NCI-H2196 treated with DMSO at 0.1 percent for 48 hours (cell line): Measurements from ENCODE around the gene RAD51B.
"Not testable (repeated sequence)": the region's sequence is repeated elsewhere in the genome, so short reads cannot be mapped to it uniquely, and the experiment has no call there.

Experiments used
- DNase-seq: peaks from one replicate; lab custom pipeline; 2025; ENCODE audit not compliant: unreplicated experiment; lab: John Stamatoyannopoulos, UW

RAD51B gene

DNA sequence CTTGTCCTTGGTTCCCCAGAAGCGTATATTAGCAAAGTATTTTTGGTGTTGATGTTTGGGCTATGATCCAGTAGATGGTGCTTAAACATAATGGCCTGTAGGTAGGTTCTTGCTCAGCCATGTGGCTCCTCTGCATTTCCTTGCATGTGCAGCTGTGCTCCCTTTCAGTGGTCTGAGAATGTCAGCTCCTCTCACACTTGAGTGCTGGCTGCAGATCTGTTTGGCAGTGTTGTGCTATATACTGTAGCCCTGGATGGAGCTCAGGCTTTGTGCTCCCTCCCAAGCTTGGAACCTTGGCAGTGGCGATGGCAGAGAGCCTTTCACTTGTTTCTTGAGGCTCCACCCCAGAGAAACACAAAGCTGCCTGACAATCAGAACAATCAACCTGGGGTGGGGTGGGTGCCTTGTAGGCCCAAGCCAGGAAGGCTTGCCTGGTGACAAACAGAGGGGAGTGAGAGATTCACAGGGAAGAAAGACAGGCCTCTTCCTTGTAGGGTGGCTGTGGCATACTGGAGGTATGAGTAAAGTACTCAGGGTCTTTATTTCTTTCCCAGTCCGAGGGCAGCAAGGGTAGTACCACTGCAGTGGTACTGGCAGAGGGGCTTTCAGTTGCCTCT is 255.3 kb downstream of the RAD51B start:
- no peak for DNase-seq

DNA sequence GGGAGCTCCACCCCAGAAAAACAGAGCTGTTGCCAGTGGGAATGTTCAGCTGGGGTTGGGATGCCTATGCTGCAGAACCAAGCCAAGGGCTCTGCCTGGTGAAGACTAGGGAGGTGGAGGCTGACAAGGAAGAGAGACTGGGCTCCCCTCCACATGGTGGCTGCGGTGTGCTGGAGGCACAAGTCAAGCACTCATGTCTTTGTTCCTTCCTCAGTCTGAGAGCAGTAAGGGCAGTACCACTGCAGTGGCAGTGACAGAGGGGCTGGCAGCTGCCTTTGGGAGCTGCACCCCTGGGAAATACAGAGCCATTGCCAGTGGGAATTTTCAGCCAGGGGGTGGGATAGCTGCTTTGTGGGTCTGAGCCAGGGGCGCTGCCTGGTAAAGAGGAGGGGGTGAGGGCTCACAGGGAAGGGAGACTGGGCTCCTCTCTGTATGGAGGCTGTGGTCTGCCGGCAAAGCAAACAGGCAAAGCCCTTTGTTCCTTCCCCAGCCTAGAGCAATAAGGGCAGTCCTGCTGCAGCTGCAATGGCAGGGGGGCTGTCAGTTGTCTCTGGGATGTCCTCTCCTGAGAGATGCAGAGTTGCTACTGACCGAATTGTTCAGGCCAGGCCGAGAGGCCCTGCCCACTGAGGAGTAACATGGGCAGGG is 255.9 kb downstream of the RAD51B start:
- no peak for DNase-seq

DNA sequence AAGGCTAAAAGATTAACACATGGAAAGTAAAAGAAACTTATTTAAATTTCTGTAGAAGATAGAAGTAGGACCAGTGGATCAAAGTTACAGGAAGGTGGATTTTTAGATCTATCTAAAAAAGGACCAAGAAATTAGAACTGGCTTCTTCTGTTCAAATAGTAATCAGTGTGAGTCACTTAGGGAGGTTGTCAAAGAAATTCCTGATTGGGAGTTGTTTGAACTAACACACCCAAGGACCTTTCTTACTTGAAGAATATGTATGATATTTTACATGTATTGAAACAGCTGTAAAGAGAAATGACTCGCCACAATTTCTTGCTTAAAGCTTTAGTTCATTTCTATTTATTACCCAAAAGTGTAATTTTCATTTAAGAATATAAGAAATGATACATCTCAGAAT is 256.9 kb downstream of the RAD51B start:
- no peak for DNase-seq

DNA sequence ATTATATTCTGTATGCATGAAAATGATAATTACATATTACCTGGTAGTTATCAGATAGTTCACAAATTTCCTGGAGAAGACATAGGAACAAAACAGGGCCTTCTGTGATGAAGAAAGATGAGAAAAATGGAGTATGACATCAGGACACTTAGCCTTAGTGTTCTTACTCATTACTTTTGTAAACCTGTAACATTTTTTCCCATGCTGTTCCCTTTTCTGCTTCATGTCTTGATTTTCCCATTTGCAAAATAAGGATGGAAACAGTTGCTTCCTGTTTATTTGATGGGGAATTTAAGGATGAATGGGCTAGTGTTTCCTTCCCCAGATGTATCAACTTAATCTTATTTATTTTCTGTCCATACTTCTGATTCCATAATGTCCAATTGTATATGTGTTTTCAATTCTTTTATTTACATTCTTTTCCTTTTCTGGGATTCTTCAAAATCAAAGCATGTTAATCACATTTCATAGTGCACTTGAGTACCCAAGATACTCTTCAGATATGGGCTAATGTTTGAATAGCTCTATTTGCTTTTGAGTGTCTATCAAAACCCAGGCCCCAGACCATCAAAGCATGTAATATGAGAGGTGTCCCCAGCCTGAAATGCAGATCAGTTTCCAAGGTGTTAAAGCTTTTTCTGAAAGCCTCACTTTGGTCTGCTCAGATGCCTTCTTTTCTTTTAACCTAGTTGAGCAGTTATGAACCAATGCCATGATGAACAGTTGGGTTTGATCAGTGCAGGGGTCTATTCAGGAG is 260.5 kb downstream of the RAD51B start:
- no peak for DNase-seq

DNA sequence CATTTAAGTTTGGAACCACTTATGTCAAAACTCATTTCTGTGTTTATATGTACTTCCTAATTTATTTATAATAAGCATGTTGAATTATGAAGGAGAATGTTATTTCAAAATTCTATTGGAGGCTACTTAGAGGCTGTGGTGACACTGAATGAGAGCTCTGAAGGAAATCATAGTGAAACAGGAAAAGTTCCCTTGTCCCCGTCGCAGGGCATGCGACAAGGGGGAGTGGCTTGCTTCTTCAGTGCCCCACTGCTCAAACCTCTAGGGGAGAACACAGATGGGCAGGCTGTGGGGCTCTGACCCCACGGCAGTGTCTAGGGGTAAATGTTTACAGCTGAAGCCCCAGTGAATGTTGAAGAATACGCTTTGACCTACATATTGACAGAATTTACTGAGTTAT is 261.9 kb downstream of the RAD51B start:
- DNase-seq: no peak

DNA sequence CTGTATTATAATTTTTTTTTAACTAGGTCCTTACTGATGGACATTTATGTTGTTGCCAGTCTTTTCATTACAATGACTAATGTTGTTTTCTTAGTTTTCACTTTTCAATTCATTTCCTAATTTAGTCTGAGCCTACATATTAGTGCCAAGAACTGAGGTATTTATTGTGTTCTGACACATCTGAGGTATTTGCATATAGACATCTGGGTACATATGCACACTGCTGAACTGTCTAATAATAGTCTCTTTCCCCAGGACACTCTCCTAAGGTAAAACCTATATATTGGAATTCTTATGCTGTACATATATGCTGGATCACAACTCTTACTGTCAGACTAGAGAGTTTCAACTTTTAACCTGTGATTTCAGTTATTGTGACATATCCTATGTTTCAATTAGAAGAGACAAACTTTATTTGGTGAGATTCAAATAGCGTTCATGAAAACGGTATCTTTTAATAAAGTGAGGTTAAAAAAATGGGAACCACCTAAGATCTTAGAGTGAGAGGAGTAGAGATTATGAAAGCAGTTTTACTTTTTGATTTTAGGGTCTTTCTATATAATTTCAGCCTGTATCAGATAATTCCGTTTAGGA is 263.2 kb downstream of the RAD51B start:
- no peak for DNase-seq

DNA sequence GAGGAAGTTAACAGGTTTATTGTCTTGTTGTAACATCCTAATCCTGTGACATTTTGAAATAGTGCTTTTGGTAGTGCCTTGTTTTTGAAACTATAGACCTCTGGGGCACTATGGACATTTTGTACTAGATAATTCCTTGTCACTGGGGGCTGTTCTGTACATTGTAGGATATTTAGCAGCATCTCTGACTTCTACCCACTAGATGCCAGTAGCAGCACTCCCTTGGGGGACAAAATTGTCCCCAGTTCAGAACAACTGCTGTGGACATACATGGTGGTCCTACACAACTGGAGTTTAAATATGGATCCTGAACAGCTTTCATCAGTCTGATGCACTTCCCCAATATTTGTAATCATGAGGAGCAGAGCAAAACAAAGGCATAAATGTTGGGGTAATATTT is 264.7 kb downstream of the RAD51B start:
- no peak for DNase-seq

DNA sequence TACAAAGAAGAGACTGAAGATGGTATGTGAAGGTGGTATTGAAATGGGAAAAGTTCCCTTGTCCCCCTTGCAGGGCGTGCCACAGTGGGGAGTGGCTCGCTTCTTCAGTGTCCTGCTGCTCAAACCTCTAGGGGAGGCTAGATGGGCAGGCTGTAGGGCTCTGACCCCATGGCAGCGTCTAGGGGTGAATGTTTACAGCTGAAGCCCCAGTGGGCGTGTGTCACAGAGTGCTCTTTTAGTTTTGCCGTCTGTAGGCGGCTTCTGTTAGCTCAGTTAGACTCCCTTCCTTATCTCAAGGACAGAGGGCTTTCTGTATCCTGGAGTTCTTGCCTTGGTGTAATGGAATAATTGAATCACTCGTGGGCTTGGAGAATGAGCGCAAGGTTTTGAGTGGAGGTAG is 266.2 kb downstream of the RAD51B start:
- no peak for DNase-seq

DNA sequence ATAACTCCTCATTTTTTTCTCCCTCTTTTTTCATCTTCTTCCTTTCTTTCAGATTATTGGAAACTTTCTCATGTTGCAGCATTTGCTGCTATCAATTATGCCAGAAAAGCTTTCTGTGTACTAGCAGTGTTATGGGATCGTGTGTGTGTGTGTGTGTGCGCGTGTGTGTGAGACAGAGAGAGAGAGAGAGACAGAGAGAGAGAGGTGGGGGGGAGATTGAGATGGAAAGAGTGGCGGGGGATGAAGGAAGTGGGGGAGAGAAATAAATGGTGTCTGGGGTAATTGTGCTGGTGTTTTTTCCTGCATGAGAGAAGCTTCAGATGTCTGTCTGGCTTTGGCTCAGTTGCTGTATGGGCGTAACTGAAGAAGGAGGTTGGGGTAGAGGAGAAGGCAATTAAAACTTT is 268.9 kb downstream of the RAD51B start:
- peak; percentile 36 for DNase-seq

DNA sequence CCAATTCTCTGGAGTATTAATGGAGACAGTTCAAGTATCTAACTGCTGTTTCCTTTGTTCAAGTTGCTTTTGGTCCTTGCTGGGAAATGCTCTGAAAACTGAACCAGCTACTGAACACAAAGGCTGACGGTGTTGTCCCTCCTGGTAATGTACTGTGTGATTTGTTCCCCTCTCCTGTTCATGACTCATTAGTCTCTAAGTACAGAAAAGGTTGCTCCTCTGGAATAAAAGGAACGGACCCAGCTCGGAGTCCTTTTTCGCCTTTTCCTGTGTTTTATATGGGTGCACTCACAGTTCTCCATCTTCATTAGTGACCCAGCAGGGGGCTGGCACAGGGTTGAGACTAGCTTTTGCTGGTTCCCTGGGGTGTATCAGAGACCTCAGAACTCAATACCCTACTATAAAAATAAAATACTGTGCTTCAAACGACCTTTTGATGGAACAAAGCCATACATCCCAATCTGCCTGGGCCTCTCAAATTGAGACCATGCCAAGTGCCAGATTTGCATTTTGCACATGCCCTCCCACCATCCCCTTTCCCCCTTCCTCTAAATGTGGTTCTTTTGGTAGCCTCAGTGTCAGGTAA is 269.7 kb downstream of the RAD51B start:
- DNase-seq: peak; percentile 87

DNA sequence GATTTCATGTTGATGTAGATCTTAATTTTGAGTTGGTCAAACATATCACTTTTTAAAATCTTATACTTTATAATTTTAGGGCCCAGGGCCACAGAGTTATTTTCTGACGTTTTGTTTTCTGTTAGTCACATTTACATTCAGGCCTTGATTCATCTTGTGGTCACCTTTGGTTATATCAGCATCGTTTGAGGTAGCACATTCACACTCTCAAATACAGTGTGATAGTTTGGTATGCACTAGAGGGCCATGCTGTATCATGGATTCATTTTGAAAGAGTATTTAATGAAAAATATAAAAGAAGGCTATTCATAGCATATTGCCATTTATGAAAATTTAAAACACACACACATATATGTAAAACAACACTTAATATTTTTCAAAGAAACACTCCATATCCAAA is 274.6 kb downstream of the RAD51B start:
- DNase-seq: no peak

DNA sequence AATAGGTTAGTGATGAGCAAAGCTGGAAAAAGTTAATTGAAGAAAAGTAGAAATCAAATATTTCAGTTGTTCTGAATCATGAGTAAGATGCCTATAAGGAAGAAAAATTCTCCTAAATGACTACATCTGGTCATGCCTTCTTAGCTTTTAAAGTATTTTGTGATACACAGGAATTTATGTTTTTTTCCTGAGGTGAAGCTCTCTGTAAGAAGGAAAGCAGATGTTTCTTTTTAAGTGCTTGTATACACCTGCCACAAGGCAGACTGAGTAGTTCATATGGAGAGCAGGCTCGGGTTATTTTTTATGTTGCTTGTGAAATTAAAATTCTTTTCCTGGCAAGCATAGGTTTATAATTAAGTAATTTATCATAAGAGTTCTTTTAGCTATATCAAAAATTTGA is 275.2 kb downstream of the RAD51B start:
- DNase-seq: no peak

DNA sequence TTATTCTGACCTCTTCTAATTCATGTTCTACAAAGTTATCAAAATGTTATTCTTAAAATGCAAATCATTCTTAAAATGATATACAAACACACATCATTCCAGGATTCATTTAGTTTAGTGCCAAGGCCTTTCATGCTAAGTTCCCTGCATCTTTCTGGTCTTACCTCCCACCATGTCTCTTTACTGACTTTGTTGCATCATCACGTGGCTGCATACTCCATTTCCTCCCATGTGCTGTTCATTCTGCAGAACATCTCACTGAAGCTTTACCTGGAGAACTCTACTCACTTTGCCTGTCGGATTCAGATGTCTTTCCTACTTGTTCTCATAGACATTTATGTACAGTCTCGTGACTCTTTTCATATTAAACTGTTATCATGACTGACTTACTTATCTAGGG is 278.1 kb downstream of the RAD51B start:
- no peak for DNase-seq

DNA sequence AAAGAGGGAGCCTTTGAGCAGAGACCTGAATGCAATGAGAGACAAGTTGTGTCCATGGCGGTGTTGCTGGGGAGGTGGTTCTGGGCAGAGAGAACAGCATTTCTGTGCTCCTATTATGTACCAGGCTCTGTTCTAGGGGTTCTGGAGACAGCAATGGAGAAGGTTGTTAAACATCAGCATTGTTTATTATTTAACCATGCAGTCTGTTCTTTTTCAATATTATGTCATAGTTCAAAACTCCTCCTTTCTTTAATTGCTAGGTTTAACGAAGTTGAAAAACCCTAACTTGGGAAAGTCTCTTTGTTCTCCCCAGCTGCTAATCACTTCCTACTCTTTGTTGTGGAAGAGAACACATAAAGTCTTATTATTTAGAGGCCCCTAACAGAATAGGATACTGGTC is 279.3 kb downstream of the RAD51B start:
- DNase-seq: no peak

DNA sequence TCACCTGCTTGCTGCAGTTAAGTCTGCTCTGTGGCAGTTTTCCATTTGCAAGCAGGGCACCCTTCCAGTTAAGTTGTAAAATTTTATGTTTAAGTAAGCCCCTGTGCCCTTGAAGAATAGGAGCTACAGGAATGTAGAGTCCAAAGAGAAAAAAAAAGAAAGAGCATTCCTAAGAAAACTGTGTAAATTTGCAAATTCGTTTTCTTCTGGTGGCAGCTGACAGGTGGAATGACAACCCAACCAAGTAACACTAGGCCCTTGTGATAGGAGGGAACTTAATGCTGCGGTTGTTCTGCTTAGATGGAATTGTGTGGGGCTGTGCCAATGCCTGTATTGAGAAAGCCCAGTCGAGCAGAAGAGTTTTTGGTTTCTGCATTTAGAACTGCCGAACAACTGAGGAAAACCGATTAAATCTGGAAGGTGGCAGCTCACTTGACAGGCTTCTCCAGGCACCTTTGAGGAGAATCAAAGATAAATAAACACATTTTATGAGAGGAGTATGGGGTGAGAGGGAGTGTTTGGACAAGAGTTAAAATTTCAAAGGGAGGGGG is 280.0 kb downstream of the RAD51B start:
- DNase-seq: no peak

DNA sequence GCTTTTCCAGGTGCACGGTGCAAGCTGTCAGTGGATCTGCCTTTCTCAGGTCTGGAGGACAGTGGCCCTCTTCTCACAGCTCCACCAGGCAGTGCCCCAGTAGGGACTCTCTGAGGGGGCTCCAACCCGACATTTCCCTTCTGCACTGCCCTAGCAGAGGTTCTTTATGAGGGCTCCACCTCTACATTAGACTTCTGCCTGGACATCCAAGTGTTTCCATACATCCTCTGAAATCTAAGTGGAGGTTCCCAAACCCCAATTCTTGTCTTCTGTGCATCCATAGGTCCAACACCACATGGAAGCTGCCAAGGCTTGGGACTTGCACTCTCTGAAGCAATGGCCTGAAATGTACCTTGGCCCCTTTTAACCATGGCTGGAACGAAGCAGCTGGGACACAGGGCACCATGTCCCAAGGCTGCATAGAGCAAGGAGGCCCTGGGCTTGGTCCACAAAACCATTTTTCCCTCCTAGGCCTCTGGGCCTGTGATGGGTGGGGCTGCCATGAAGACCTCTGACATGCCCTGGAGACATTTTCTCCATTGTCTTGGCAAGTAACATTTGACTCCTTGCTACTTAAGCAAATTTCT is 282.2 kb downstream of the RAD51B start:
- not testable (repeated sequence) for DNase-seq

DNA sequence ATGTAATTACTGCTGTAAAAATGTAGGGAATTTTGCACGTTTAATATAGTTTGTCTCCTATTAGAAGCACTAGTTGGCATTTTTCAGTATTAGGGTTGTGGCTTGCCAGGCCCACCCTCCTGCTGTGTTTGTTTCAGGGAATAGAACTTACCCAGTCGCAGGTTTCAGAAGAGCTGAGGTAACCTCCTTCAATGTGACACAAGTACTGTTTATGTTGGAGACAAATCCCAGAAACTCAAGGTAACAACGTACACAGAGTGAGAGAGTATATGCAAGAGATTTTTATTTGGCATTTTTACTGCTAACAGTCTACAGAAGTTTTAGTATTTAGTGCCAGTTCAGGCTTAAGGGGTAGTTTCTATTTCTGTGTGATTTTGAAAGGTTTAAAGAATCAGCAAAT is 284.3 kb downstream of the RAD51B start:
- no peak for DNase-seq

DNA sequence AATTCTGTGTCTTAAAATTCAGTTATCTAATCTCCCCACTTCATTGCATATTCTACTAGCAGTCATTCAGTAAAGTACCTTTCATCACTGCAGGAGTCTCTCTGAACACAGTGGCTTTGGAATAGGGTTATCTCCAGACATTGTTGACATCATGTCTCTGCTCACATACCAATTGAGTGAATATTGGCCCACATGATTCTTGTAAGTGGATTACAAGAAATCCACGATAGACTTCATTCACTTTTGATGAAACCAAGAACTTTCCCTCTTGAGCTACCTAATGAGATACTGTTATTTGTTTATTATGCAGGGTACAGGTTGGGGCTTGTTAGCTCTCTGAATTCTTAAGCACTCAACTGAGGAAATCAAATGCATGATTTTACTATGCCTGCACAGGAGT is 284.9 kb downstream of the RAD51B start:
- no peak for DNase-seq

DNA sequence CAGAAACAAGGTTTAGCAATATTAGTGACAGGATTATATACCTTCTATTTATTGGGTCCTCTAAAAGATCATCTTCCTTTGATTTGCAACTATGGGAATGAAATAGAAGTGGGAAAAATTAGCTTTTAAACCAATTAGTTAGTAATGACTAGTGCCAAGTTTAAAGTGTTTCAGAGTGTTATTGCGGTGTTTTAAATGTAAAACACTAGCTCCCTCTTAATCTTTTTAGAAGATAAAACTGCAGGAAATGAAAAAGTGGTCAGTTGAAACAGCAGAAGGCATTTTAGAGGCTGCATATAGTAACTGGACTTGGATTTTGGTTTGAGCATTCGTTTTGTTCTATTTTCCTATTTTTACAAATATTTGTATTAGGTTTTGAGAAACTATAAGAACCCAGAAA is 286.2 kb downstream of the RAD51B start:
- DNase-seq: no peak

DNA sequence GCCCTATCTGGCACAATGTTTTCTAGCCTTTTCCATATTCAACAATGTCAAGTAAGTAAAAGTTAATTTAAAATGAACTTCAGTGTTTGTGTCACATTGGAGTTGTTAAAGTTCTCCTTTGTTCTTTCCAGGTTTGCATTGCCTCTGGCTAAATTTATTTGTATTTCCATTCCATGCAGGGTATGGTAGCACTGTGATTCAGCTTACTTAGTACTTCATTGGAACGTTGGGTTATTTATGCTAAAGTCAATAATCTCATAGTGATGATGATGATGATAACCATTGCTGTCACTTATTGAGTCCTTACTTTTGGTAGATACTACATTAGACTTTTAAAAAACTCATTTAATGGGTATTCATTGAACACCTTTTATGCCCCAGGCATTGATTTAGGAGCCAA is 286.9 kb downstream of the RAD51B start:
- no peak for DNase-seq

DNA sequence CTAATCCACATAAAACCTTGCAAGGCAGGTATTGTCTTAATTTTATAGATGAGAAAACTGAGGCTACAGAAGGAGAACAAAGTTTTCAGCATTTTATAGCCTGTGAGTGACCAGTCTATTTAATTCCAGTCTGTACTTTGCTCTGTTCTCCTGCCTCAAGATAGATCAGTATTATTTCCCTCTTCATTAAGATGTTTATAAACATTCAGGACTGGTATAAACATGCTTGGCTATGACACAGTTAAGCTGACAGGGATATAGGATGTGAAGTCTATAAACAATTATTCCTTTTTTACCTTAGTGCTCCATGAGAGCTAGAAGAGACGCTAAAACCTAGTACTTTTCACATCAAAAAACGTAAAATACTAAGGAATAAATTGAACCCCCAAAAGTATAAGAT is 287.3 kb downstream of the RAD51B start:
- no peak for DNase-seq
